ENCODE results near the gene KCNH1.

The KCNH1 gene

DNA sequence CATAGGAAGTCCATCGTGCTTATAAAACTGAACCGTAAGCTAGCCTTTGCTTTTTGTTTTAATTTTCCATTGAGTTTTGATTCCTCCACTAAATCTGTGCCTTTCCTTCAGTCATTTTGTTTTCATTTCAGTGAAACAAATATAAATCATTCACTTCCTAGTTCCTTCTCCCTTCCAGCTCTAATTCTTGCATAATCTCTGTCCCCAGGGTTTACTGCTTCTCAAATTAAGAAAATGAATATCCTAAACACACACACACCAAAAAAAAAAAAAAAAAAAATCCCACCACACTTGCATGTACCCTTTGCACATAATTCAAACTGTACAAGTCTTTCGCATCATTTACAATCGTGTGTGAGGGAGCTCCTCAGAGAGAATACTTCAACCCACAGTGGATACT lies 6.8 kb downstream of the KCNH1 start:
- no peak for DNase-seq (ENCODE audit: low read depth)
- TF ChIP-seq, protein P1, sequence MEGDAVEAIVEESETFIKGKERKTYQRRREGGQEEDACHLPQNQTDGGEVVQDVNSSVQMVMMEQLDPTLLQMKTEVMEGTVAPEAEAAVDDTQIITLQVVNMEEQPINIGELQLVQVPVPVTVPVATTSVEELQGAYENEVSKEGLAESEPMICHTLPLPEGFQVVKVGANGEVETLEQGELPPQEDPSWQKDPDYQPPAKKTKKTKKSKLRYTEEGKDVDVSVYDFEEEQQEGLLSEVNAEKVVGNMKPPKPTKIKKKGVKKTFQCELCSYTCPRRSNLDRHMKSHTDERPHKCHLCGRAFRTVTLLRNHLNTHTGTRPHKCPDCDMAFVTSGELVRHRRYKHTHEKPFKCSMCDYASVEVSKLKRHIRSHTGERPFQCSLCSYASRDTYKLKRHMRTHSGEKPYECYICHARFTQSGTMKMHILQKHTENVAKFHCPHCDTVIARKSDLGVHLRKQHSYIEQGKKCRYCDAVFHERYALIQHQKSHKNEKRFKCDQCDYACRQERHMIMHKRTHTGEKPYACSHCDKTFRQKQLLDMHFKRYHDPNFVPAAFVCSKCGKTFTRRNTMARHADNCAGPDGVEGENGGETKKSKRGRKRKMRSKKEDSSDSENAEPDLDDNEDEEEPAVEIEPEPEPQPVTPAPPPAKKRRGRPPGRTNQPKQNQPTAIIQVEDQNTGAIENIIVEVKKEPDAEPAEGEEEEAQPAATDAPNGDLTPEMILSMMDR (IDR thresholded peaks at IDR 0.05; ENCODE audit: insufficient read depth, low read depth, low read length, missing control alignments), result no peak
- H3K4me3 ChIP-seq (ENCODE audit: low read length), result no peak overlapping the region

DNA sequence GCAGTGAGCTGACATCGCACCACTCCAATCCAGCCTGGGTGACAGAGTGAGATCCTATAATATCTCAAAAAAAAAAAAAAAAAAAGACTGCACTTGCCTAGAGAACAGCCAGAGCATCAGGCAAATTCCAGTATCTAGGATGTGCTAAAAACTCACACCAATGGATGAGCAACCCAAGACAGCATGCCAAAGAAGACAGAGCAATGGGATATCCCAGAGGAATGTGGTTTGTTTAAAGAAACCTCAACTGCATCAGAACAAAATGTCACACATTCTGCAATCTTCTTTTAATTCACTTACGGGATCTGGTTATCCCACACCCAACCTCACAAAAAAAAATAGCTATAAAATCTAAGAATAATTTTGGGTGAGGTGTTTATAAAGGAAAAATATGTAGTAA lies 7.3 kb downstream of the KCNH1 start:
- no peak overlapping the region for H3K4me3 ChIP-seq (ENCODE audit: low read length)
- DNase-seq (ENCODE audit: low read depth), result no peak
- TF ChIP-seq, protein P1 (IDR thresholded peaks at IDR 0.05; ENCODE audit: insufficient read depth, low read depth, low read length, missing control alignments), result no peak

DNA sequence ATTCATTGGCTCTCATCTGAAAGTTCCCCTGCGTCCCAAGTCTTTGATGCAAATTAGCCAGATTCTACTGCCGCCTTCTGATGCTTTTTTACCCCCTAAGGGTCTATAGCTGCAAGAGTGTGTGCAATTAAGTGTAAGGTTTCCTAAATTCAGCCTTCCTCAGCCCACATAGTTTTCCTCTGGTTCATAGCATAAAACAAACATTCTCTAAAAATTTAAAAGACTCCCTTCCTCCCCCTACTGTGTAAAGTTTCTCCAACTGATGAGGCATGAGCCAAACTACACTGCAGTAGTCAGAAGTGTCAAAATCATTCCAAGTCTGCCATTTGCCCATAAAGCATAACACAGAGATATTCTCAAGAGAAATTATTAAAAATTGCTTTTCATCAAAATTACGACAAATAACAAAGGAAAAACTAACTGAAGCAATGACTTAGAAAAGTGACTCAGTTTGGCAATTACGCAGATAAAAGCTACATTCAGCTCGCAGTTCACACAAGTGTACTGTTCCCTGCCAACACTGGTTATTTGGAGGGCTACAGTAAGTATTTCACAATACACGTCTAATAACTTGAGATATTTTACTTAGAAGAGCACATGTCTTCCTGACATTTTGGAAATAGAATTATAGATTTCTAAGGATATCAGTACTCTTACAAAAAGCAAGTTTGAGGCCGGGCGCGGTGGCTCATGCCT lies 15.4 kb downstream of the KCNH1 start:
- H3K4me3 ChIP-seq (ENCODE audit: low read length), result no peak overlapping the region
- TF ChIP-seq, protein P1 (IDR thresholded peaks at IDR 0.05; ENCODE audit: insufficient read depth, low read depth, low read length, missing control alignments), result no peak
- DNase-seq (ENCODE audit: low read depth), result no peak

DNA sequence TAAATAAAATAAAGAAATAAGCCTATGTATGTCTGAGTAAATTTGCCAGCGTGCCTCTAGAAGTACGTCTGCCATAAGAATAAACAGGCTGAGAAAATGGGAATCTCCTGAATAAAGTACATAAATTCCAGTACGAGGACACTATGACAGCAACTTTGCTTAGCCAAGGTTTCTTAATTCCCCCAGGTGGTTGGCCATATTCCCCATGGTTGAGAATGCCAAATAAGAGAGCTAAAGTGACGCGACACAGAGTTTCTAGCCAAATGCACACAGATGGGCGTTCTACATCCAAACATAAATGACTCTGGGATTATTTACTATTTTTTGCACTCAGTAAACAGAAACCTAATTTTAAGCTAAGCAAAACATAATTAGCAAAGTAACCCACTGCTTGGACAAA lies 19.5 kb downstream of the KCNH1 start:
- no peak for DNase-seq (ENCODE audit: low read depth)
- TF ChIP-seq, protein P1 (IDR thresholded peaks at IDR 0.05; ENCODE audit: insufficient read depth, low read depth, low read length, missing control alignments), result no peak
- no peak overlapping the region for H3K4me3 ChIP-seq (ENCODE audit: low read length)

DNA sequence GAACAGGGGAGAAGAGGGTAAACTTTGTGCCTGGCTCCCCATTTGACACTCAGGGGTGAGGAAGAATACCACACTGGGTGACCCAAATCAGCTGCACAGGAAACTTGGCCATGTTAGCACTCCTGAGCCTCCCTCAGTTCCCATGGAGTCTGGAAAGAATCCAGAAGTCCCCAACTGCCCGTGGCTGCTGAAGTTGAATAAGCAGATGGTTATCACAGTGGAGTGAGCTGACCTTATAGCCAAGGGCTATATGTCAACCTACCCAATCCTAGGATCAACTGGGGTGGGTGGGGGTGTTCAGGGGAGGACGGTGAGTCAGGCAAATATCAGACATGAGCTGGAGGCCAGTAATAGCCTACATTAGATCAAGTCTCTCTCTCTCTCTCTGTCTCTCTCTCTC lies 20.4 kb downstream of the KCNH1 start:
- DNase-seq (ENCODE audit: low read depth), result no peak
- H3K4me3 ChIP-seq (ENCODE audit: low read length), result no peak overlapping the region
- TF ChIP-seq, protein P1 (IDR thresholded peaks at IDR 0.05; ENCODE audit: insufficient read depth, low read depth, low read length, missing control alignments), result no peak

DNA sequence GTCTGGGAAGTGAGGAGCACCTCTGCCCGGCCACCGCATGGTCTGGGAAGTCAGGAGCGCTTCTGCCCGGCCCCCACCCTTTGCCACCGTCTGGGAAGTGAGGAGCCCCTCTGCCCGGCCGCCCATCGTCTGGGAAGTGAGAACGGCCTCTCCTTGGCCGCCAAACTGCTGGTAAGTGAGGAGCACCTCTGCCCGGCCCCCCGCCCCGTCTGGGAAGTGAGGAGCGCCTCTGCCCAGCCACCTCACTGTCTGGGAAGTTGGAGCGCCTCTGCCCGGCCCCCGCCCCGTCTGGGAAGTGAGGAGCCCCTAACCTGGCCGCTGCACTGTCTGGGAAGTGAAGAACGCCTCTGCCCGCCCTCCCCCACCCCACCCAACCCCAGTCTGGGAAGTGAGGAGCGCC lies 22.6 kb downstream of the KCNH1 start:
- H3K4me3 ChIP-seq (ENCODE audit: low read length), result no peak overlapping the region
- no peak for DNase-seq (ENCODE audit: low read depth)
- TF ChIP-seq, protein P1 (IDR thresholded peaks at IDR 0.05; ENCODE audit: insufficient read depth, low read depth, low read length, missing control alignments), result no peak

DNA sequence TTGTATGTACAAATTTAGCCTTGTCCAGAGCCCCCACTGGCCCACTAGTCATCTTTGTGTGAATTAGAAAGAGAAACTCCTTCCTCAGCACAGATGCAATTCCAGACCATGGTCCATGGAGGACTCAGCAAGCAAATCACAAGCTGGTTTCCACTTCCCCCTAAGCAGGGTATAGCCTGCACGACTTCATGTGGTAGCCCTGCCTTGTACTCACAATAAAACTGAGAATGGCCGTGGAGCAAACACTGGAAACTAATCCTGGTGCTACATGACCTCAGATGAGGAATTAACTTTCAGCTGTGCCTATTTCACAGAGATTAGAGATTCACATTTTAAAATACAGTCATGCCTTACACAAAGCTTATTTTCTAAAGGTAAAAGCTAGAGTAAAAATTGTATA lies 32.5 kb downstream of the KCNH1 start:
- no peak for DNase-seq (ENCODE audit: low read depth)
- TF ChIP-seq, protein P1 (IDR thresholded peaks at IDR 0.05; ENCODE audit: insufficient read depth, low read depth, low read length, missing control alignments), result no peak
- no peak overlapping the region for H3K4me3 ChIP-seq (ENCODE audit: low read length)

Measured in epithelial cell of esophagus (primary cell).